ENCODE results near the gene ZNF841.
"Not testable (repeated sequence)": the region's sequence is repeated elsewhere in the genome, so short reads cannot be mapped to it uniquely, and the experiment has no call there.

ZNF841 gene

DNA sequence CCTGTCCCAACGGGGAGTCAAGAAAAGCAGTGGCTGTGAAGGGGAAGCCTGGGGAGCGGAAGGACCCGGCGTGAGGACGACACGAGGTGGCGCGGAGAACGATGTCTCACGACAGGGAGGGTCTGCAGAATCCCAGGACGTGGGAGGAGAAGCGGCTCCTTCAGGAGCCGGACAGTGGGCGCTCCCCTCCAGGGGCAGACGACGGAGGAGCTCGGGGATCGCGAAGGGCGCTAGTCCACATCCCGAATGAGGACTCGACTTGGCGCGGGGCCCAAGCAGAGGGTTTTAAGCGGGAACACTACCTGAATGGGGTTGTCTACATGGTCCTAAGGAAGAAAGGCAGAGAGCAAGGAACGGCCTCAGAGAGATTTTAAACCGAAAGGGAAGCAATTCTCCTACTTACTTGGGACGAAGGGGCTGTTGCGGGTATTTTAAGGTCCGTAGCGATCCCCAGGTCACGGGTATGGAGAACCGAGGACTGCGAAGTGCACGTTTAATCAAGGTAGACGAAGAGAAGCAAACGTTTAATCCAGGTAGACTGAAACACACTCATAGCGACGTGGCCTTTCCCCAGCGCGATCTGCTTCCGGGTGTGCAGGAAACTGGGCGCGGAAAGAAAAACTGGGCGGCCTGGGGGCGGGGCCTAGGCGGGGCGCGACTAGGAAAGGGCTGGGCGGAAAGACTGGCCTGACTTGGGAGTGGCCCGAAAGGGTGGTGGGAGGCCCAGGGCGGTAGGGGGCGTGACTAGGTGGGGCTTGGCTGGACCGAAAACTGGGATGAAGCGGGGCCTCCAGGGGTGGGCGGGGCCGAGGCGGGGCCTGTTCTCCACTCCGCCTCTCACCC lies at the start of gene ZNF841:
ZNF841 (minus strand) TSS at position 594 of the 843 bp plus-strand sequence. CDS start 10,964 bp downstream, outside the sequence.
- DNase-seq (ENCODE audit: low read depth in 3 of 3): peak; percentile 75 to 88 (median 85)

DNA sequence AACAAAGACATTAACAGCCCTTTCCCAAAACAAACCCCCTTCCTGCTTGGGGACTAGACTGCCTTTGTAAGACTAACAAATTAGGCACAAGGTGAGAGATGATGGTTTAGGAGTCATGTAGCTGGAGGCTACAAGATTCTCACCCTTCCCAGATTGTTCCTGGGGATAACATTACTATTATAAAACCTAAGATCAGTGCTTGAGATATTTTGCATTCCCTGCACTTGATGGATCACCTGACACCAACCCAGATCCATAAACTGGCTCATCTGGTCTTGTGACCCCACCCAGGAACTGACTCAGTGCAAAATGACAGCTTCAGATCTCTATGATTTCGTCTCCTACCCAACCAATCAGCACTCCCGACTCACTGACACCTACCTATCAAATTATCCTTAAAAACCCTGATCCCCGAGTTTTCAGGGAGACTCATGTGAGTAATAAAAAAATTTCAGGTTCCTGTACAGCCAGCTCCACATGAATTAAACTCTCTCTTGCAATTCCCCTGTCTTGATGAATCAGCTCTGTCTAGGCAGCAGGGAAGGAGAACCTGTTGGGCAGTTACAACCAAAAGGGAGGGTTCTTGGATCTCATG lies 46.5 kb upstream of the ZNF841 start:
- DNase-seq (ENCODE audit: low read depth in 3 of 3): no peak

DNA sequence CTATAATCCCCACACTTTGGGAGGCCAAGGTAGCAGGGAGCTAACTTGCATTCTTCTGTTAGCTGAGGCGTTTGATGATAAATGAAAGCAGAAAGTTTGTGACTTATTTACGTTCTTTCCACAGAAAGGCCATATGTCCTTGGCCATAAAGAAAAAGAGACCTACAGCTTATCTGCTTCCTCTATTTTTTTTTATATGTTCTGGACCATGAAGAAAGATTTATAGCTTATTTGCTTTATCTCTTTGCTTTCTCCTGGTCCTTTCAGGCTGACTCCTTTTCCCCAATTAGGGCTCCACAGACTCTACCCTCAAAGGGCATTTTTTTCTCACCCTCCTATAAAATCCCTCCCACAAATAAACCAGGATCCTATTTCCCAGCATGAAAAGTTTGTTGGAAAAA lies 45.6 kb upstream of the ZNF841 start:
- DNase-seq (ENCODE audit: low read depth in 3 of 3): no peak

DNA sequence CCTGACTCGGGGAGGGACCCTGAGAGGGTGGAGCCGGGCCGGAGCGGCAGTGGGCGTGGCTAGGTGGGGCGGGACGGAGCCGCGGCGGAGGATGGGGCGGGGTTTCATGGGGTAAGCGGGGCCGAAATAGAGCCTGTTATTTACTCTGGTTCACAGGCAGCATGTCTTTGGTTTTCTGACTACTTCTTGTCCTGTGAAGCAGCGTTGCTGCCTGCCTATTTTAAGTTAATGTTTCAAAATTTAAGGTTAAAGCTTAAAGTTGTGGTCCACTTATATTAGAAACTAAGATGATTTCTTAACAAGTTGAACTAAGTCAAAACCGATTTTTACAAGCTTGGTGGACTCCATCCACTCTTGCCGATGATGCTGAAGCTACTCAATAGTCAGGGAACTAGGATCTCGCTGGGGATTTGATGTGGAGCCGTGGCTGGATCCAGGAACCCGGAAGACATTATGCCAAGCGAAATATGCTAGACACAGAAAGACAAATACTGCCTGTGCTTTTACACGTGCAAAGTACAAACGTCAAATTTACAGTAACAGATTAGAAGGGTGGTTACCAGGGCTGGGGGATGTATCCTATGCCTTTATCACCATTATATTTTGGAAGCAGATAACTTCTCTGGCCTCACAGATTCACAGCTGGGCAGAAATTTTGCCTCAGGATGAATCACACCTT lies 44.6 kb upstream of the ZNF841 start:
- DNase-seq (ENCODE audit: low read depth in 3 of 3): peak in 2 of 3 donors; percentile 97 to 99

DNA sequence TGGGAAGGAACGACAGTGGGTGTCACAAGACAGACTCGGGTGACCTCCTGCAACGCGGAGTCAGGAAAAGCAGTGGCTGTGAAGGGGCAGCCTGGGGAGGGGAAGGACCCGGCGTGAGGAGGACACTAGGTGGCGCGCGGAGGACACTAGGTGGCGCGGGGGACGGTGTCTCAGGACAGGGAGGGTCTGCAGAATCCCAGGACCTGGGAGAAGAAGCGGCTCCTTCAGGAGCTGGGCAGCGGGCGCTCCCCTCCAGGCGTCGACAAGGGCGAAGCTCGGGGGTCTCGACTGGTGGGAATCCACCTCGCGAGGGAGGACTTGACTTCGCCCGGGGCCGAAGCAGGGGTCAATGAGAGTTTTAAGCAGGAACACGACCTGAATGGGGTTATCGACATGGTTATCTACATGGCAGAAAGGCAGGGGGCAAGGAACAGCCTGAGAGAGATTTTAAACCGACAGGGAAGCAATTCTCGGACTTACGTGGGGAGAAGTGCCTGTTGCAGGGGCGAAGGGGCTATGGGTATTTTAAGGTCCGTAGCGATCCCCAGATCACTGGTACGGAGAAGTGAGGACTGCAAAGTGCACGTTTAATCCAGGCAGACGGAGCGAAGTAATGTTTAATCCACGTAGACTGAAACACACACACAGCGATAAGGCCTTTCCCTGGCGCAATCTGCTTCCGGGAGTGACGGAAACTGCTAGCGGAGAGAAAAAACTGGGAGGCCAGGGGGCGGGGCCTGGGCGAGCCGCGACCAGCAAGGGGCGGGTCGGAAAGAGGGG lies 43.9 kb upstream of the ZNF841 start, which contains the start of gene ZNF616:
ZNF616 (minus strand) TSS at position 687 of the 780 bp plus-strand sequence. CDS start 9,426 bp downstream, outside the sequence.
- peak; percentile 56 to 95 (median 61) for DNase-seq (ENCODE audit: low read depth in 3 of 3)

DNA sequence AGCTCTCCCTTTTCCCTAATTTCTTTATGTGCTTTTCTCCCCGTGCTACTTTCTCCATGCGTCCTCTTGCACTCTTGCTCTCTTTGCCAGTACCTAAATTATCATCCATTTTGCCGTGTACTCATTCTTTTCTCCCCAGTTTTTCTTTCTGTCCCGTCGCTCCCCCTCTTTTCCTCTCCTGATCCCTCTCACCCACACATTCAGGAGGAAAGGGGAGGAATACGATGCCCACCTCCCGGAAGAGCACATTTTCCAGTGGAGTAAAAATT lies 43.4 kb upstream of the ZNF841 start:
- DNase-seq (ENCODE audit: low read depth in 3 of 3): no peak

DNA sequence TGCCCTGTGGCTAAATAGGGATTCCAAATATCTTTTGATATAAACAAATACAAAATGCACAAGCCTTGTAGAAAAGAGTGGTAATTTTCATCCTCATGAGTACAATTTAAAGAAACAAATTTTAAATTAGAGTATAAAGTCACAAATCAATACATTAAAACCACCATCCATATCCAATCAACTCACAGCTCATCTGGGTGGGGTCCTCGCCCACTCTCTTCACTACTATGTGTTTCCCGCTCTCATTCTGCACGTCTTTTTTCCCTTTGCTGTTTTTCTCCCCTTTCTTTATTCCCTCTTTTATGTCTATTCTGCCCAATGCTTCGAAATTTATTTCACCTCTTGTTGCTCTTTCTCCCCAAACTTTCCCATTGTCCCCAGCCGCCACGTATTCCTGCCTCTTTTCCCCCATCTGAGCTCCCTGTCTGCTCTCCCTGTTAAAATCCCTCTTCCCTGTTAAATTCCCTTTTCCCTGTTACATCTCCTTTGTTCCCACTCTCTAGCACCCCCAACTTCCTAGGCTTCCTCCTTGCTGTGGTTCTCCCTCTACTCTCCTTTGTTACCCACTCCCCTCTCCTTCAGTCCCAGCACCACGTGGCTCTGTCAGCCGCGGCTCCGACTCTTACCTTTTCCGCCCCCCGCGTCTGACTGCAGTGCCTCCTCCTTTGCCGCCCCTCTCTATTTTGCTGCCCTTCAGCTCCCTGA lies 42.9 kb upstream of the ZNF841 start:
- DNase-seq (ENCODE audit: low read depth in 3 of 3): peak in 1 of 3 donors; percentile 8

DNA sequence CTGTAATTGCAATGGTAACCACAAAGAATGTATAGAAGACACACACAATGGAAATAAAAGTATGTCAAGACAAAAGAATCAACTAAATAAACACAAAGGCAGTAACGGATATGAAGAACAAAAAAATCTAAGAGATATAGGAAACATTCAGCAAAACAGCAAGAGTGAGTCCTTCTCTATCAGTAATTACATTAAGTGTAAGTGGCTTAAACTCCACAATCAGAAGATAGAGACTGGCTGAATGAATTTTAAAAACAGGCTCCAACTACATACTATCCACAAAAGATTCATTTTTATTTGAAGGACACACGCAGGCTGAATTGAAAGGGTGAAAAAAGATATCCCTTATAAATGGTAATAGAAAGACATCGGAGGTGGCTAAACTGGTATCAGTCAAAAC lies 24.7 kb upstream of the ZNF841 start:
- no peak for DNase-seq (ENCODE audit: low read depth in 3 of 3)

DNA sequence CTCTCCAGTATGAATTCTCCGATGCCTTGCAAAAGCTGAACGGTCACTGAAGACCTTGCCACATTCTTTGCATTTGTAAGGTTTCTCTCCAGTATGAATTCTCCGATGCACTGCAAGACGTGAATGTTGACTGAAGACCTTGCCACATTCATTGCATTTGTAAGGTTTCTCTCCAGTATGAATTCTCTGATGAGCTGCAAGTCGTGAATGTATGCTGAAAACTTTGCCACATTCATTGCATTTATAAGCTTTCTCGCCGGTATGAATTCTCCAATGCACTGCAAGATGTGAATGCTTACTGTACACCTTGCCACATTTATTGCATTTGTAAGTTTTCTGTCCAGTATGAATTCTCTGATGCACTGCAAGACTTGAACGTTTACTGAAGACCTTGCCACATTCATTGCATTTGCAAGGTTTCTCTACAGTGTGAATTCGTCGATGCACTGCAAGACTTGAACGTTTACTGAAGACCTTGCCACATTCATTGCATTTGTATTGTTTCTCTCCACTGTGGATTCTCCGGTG lies 20.0 kb upstream of the ZNF841 start:
- DNase-seq (ENCODE audit: low read depth in 3 of 3): no peak

DNA sequence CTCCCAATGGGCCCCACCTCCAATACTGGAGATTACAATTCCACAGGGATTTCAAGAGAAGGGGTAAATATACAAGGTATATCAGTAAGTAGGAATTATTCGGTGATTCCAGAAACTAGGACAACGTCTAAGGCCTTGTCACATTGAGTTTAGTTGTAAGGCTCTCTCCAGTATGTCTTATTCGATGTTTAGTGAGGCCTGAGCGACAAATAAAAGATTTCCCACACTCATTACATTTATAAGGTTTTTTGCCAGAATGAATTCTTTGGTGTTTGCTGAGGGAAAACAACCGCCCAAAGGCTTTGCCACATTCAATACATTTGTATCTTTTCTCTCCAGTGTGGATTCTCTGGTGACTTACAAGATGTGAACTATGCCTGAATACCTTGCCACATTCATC lies 19.1 kb upstream of the ZNF841 start:
- no peak for DNase-seq (ENCODE audit: low read depth in 3 of 3)

DNA sequence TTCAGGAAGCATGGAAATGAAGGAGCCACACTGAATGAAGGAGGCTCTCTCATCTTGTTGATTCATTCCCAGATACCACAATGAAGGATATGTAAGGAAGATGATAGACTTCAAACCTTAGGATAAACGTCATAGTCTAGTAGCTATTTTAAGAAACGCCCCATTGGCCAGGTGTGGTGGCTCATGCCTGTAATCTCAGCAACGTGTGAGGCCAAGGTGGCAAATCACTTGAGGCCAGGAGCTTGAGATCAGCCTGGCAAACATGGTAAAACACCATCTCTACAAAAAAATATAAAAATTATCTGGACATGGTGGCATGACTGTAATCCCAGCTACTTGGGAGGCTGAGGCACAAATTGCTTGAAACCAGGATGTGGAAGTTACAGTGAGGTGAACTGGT lies 17.1 kb upstream of the ZNF841 start:
- DNase-seq (ENCODE audit: low read depth in 3 of 3): no peak

DNA sequence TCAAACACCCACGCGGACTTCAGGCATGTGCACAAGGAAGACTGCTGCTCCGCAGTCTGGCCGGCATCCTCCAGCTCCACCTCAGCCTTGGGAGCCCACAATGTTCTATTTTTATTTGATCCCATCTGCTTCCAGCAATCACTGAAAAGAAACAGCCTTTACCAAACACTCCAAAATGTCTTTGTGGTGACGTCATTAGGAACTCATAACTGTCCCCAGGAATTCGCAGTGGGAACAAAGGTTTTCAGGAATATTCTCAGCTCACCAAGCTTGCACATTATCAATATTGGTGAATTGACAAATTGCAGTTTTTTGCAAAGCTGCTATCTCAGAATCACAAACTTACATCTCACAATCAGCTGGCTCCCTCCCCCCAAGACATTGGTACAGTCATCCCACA lies 15.2 kb upstream of the ZNF841 start:
- DNase-seq (ENCODE audit: low read depth in 3 of 3): no peak

DNA sequence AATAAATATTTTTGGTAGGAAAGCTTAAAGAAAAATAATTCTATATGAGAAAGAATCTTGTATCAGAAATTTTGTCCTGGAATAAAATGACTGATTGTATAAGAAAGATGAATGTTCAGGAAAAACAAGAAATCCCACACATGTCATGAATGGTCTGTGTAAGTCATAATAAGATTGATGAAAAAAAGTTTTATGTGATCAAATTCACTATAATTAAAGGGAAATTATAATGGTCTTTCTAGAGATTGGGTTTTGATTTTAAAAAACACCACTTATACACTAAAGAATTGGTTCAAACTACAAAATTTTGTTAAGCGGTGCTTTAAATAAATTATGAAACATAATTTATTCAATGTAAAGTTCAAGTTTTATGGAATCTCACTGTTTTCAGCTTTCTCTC lies 7.2 kb upstream of the ZNF841 start:
- no peak for DNase-seq (ENCODE audit: low read depth in 3 of 3)

DNA sequence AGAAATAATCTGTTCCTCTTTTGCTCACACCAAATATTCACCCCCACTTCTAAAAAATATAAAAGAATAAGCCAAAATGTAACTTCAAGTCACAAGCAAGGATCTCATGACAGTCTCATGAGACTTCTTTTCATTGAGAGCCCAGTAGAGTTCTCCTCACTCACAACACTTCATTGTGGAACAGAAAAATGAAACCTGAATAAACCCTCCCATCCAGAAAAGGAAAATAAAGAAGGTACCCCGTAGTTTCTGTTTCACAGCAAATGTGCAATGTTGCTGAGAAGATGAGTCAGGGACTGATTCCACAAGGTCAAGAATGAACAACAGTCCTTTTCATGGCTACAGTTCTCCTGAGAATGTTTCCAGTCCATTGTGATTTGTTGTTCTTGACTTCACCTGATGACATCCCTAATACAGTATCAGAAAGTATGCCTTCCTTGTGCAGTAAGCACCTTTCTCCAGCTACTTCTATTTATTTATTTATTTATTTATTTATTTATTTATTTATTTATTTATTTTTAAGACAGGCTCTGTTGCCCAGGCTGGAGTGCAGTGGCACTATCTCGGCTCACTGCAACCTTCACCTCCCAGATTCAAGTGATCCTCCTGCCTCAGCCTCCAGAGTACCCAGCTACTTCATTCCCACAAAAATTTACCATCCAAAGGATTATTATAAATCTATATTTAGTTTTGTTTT lies 6.4 kb upstream of the ZNF841 start:
- DNase-seq (ENCODE audit: low read depth in 3 of 3): no peak

DNA sequence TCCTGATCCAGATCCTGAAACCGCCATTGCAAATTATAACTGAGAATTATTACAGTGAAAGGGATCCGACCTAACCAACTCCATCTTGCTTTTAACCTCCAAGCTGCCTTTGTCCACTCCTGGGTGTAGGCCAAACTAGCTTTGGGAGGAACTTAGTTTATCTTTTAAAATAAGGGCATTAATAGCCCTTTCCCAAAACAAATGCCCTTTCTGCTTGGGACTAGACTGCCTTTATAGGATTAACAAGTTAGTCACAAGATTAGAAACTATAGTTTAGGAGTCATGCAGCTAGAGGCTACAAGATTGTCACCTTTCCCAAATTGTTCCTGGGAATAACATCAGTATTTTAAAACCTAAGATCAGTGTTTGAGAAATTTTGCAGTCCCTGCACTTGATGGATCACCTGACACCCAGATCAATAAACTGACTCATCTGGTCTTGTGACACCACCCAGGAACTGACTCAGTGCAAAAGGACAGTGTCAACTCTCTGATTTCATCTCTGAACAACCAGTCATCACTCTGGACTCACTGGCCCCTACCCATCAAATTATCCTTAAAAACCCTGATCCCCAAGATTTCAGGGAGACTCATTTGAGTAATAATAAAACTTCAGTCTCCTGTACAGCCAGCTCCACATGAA lies 4.1 kb upstream of the ZNF841 start:
- DNase-seq (ENCODE audit: low read depth in 3 of 3): no peak

DNA sequence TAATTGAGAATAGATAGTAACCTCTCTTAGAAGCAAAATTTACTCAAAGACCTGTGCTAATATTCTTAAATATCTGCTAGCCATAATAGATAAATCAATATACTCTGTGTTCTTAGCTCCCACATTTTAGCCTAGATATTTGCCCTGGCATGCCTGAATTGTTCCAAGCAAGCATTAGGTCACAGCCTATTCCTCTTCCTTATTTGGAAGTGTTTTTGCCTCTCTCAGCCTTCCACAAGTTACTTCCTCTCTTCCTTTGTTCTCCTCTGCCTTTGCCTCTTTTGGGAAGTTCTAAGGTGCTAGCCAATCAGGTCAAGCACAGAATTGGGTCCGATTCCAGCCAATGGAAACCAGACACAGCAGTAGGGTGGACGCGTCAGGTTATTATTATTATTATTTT lies 851 bp upstream of the ZNF841 start:
- not testable (repeated sequence) for DNase-seq (ENCODE audit: low read depth in 3 of 3)

DNA sequence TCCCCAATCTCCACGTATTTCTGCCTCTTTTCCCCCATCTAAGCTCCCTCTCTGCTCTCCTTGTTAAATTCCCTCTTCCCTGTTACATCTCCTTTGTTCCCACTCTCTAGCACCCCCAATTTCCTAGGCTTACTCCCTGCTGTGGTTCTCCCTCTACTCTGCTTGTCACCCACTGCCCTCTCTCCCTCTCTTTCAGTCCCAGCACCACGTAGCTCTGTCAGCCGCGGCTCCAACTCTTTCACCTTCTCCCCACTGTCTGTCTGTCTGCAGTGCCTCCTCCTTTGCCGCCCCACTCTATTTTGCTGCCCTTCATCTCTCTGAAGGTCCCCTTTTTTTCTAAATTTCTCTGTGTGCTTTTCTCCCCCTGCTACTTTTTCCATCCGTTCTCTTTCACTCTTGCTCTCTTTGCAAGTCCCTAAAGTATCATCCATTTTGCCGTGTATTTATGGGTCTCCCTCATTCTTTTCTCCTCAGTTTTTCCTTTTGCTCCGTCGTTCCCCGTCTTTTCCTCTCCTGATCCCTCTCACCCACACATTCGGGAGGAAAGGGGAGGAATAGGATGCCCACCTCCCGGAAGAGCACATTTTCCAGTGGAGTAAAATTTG lies 937 bp downstream of the ZNF841 start:
- DNase-seq (ENCODE audit: low read depth in 3 of 3): no peak

DNA sequence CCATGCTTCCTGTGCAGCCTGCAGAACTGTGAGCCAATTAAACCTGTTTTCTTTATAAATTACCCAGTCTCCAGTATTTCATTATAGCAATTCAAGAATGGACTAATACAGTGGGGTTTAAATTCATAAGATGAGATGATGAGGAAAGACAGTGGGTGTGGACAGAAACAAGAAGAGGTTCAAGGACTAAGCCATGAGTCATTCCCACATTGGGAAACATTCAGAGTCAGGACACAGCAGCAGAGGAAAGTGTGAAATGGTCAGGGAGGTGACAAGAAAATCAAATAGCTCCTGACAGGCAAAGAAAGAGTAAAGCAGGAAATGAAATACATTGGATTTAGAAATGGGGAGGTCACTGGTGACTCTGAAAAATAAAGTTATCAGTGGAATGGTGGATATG lies 9.1 kb downstream of the ZNF841 start:
- DNase-seq (ENCODE audit: low read depth in 3 of 3): no peak

DNA sequence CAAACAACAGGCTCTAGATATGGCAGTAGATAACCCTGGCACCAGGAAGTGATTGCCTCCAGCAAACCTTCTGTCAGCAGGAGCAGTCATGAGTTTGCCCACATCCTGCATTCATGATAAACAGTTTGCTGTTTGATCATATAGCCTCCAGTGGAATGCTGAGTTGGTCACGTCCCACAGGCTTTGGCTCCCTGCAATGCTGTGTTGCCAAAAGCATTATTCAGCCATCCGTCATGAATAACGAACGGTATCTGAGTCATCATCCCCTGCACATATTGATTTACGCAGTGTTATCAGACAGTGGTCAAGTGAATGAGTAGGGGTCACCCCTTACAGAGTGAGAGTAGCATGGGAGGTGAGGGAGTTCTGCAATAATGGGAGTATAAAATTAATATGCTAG lies 25.1 kb downstream of the ZNF841 start:
- no peak for DNase-seq (ENCODE audit: low read depth in 3 of 3)

DNA sequence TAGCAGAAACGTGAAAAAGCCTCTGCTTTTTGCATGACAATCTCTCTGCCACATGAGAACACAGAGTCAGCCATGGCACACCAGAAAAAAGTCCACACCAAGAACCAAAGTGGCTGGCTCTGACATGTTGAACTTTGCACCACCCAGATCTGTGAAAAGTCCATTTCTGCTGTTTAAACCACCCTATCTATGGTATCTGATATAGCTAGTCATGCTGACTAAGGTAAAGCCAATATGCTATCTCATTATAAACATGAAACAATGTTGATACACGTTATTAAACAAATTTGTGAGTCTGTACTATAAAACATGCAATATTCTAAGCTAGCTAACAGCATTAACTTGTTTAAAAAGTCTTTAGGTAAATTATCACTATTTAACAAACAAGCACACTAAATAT lies 25.9 kb downstream of the ZNF841 start:
- no peak for DNase-seq (ENCODE audit: low read depth in 3 of 3)

Measured in stimulated activated CD4-positive, alpha-beta T cell treated with anti-CD3 and anti-CD28 coated beads, TNF-alpha, amount 100 ng/mL, for 48 hours (primary cell).